OCI-LY3 (cell line): Measurements from ENCODE around the gene ADAMTS10.

Experiments
- EZH2phosphoT487 ChIP-seq: fragments of 200-600 bp; shearing (Covaris generic); IDR thresholded peaks from 2 replicates; pipeline ENCODE4 v1.6.1; 2018; ENCODE audit warnings: antibody characterized with exemption, mixed run types, low read depth
- TF ChIP-seq, protein P1 (sequence below): fragments of 200-600, 300-600 bp; sonication (generic); IDR thresholded peaks from 2 replicates; pipeline ENCODE4 v1.5.1; 2014; ENCODE audit warnings: antibody characterized with exemption, low read length, low read depth

DNA sequence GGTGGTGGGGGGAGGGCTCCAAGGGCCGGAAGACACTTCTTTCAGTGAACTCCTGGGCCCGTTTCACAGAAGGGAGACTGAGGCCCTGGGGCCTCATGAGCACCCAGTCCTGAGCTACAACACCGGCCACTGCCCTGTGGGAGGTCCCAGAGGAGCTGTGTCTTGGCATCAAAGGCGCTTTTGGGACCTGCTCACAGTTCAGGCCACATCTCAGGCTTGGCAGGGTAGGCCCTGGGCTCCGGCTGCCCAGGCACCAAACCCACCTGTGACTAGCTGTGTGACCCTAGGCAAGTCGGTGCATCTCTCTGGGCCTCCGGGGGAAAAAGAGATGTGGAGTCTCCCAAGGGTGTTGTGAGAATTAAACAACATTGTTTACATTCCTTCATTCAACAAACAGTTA is 49.4 kb upstream of the ADAMTS10 start:
- TF ChIP-seq, protein P1, sequence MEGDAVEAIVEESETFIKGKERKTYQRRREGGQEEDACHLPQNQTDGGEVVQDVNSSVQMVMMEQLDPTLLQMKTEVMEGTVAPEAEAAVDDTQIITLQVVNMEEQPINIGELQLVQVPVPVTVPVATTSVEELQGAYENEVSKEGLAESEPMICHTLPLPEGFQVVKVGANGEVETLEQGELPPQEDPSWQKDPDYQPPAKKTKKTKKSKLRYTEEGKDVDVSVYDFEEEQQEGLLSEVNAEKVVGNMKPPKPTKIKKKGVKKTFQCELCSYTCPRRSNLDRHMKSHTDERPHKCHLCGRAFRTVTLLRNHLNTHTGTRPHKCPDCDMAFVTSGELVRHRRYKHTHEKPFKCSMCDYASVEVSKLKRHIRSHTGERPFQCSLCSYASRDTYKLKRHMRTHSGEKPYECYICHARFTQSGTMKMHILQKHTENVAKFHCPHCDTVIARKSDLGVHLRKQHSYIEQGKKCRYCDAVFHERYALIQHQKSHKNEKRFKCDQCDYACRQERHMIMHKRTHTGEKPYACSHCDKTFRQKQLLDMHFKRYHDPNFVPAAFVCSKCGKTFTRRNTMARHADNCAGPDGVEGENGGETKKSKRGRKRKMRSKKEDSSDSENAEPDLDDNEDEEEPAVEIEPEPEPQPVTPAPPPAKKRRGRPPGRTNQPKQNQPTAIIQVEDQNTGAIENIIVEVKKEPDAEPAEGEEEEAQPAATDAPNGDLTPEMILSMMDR = no peak
- no peak for TF ChIP-seq EZH2phosphoT487
